Ovary (tissue), 9 donors: ENCODE data around the gene CNDP1. TPM values are rescaled to one million over a fixed set of nuclear protein-coding genes. Genes with fewer than 3 reads are reported as not detected.
"Not testable (repeated sequence)": the region's sequence is repeated elsewhere in the genome, so short reads cannot be mapped to it uniquely, and the experiment has no call there.

ENCODE experiments used
- DNase-seq, 5 donors: peaks; one replicate each; pipeline ENCODE4 v3.0.0-alpha.2; 2019 to 2020
- H3K27ac ChIP-seq, 2 donors: fragments of 200-600 bp; one replicate each; pipeline versions ENCODE4 v1.5.1 to v1.8.0; 2019 to 2022
- H3K27me3 ChIP-seq: fragments of 200-600 bp; one replicate; pipeline ENCODE4 v1.8.0; 2022
- H3K36me3 ChIP-seq: fragments of 200-600 bp; sonication (generic); one replicate; pipeline ENCODE4 v1.5.1; 2019
- H3K4me1 ChIP-seq: one replicate; pipeline ENCODE4 v1.8.1; 2013; ENCODE audit warnings: mild to moderate bottlenecking, moderate library complexity; ENCODE audit not compliant: insufficient read depth
- H3K4me3 ChIP-seq: fragments of 200-600 bp; sonication (generic); one replicate; pipeline ENCODE4 v1.5.1; 2017
- H3K9me3 ChIP-seq, 2 donors: fragments of 200-600 bp in 1 of 2; sonication (generic) in 1 of 2; one replicate each; pipeline versions ENCODE4 v1.5.1 to v1.8.1; 2013 to 2019; ENCODE audit warnings: mild to moderate bottlenecking in 1 of 2, moderate library complexity in 1 of 2
- EP300 ChIP-seq: sonication (generic); formaldehyde crosslinking; IDR thresholded peaks from one replicate; pipeline ENCODE4 v1.6.1; 2017; ENCODE audit warnings: antibody characterized with exemption
- POLR2A ChIP-seq: fragments of 450-650 bp; IDR thresholded peaks from one replicate; pipeline ENCODE4 v1.6.1; 2017; ENCODE audit warnings: antibody characterized with exemption, mild to moderate bottlenecking, moderate library complexity
- WGBS, 3 donors: extraction: QIAGEN DNeasy Blood & Tissue Kit in 1 of 3; methylation state at CpG; one replicate each; pipeline versions ENCODE4 v1.1.5 to v1.1.7; 2013 to 2017; 5-methylcytosine and 5-hydroxymethylcytosine counted together
- intact Hi-C, 4 donors: fragments of 100-400 bp; cut with DNase I; formaldehyde crosslinking; loops; one replicate each; pipeline versions ENCODE4 v1.11.0 to v1.15.1; 2022 to 2023
- polyA plus RNA-seq, 2 donors: library from polyadenylated mRNA; stranded (reverse); fragments of 200-250 nt in 1 of 2; fragments of 350-450 nt in 1 of 2; fragmentation: Illumina TruSeq in 1 of 2; extraction: RNeasy Lipid Tissue Mini Kit (QIAGEN cat#74804) in 1 of 2; gene quantifications; one replicate each; pipeline ENCODE4 v1.2.3, GENCODE V29; 2013 to 2014
- total RNA-seq, 7 donors: library from RNA; depleted of rRNA in 2 of 7; stranded (reverse); fragments of >200 nt in 2 of 7; fragmentation: NEBNext Ultra II Directional in 3 of 7; extraction: Animal tissue kit (Norgen Biotek cat#: 25700) in 3 of 7; gene quantifications; one replicate each; pipeline versions ENCODE4 v1.1.0 to v1.2.4, GENCODE V29; 2016 to 2023
- TF ChIP-seq, protein P1 (sequence below), 3 donors: fragments of 450-650 bp in 2 of 3; fragments of 200-600 bp in 1 of 3; IDR thresholded peaks; one replicate each; pipeline versions ENCODE4 v1.5.1 to v1.8.0; 2016 to 2022; ENCODE audit warnings: antibody characterized with exemption in 3 of 3, mild to moderate bottlenecking in 1 of 3
- donor health status: DM: no; HTN: no; CAD: no; lungs with moderate emphysema.
- donor health status: DM: no; HTN: no; CAD: no.
- donor health status: Bipolar disorder and iron deficiency.
- donor health status: DM: yes; HTN: yes; CAD: no.
- donor health status: DM: no; HTN: no; CAD: no.
- donor health status: DM: yes; HTN: yes; CAD: no.

CNDP1 gene
- total and polyA plus RNA-seq, 9 donors = 0.02 to 0.35 (median 0.15) TPM; not detected in 3

DNA sequence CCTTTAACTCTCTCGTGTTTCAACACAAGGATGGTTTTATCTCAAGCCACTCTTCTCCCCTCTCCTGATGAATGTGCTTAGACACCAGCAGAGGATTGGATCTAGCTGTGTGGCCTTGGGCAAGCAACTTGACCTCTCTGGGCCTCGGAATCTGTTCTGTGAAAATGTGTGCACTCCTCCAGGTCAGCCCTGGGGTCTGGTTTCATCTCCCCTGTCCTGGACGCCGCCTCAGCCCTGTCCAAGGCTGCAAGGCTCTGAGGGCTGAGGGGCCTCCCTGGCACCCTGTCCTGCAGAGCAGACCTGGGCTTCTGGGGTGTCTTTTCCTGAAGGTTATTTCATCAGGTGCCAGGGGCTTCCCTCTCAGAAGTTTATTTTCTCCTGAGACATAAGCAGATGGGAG is 28.5 kb downstream of the CNDP1 start:
- H3K27me3 ChIP-seq = no peaks in the 10 kb centered on the region
- no peak overlapping the region for H3K4me3 ChIP-seq
- intact Hi-C loops = no loop called here
- DNase-seq = no peak
- H3K27ac ChIP-seq = no peak overlapping the region
- TF ChIP-seq EP300 (no peak), POLR2A (no peak)
- TF ChIP-seq, protein P1, sequence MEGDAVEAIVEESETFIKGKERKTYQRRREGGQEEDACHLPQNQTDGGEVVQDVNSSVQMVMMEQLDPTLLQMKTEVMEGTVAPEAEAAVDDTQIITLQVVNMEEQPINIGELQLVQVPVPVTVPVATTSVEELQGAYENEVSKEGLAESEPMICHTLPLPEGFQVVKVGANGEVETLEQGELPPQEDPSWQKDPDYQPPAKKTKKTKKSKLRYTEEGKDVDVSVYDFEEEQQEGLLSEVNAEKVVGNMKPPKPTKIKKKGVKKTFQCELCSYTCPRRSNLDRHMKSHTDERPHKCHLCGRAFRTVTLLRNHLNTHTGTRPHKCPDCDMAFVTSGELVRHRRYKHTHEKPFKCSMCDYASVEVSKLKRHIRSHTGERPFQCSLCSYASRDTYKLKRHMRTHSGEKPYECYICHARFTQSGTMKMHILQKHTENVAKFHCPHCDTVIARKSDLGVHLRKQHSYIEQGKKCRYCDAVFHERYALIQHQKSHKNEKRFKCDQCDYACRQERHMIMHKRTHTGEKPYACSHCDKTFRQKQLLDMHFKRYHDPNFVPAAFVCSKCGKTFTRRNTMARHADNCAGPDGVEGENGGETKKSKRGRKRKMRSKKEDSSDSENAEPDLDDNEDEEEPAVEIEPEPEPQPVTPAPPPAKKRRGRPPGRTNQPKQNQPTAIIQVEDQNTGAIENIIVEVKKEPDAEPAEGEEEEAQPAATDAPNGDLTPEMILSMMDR (IDR thresholded peaks at IDR 0.05) = no peak
- H3K4me1 ChIP-seq = no peaks in the 10 kb centered on the region
- no peaks in the 10 kb centered on the region for H3K36me3 ChIP-seq
- no peaks in the 10 kb centered on the region for H3K9me3 ChIP-seq
- 49 to 72% (median 61%) methylated on average over 4 of the region's 4 CpGs for WGBS, 3 donors

DNA sequence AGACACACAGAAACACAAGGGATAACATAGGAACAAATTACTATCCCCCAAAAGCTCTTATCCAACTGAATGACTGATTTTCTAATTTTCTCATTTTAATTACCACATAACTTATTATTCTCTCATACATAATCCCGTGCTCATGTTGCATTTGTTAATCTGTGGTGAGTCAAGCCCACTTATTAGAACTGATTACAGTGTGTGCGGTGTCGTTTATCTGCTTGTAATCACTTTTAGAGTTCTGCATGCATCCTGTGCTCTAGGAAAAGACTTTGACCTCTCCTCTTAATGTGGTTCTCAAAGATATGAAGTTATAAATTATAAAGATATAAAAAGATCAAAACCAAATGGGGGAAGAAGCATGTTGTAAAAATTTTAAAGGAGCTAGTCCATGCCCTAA is 29.7 kb downstream of the CNDP1 start:
- Histone ChIP-seq H3K27ac (no peak overlapping the region), H3K9me3 (no peaks in the 10 kb centered on the region), H3K4me1 (no peaks in the 10 kb centered on the region), H3K36me3 (no peaks in the 10 kb centered on the region), H3K27me3 (no peaks in the 10 kb centered on the region), H3K4me3 (no peak overlapping the region)
- TF ChIP-seq, protein P1 (IDR thresholded peaks at IDR 0.05) = no peak
- TF ChIP-seq EP300 (no peak), POLR2A (no peak)
- intact Hi-C loops = no loop called here
- DNase-seq = no peak
- 28 to 39% (median 31%) methylated on average over 3 of the region's 3 CpGs for WGBS, 3 donors

DNA sequence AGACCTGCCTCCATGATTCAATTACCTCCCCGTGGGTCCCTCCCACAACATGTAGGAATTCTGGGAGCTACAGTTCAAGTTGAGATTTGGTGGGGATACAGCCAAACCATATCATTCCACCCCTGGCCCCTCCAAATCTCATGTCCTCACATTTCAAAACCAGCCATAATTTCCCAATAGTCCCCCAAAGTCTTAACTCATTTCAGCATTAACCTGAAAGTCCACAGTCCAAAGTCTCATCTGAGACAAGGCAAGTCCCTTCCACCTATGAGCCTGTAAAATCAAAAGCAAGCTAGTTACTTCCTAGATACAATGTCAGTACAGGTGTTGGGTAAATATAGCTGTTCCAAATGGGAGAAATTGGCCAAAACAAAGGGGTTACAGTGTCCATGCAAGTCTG is 30.9 kb downstream of the CNDP1 start:
- H3K4me1 ChIP-seq, H3K27ac ChIP-seq, H3K36me3 ChIP-seq, H3K27me3 ChIP-seq, DNase-seq, intact Hi-C loops, H3K9me3 ChIP-seq, H3K4me3 ChIP-seq: not testable (repeated sequence)
- 83 to 96% (median 88%) methylated on average over 1 of the region's 1 CpG for WGBS, 3 donors

DNA sequence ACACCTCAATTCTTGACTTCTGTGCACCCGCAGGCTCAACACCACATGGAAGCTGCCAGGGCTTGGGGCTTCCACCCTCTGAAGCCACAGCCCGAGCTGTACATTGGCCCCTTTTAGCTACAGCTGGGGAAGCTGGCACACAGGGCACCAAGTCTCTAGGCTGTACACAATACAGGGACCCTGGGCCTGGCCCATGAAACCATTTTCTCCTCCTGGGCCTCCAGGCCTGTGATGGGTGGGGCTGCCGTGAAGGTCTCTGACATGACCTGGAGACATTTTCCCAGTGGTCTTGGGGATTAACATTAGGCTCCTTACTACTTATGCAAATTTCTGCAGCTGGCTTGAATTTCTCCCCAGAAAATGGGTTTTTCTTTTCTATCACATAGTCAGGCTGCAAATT is 31.7 kb downstream of the CNDP1 start:
- DNase-seq, H3K4me3 ChIP-seq, H3K36me3 ChIP-seq, H3K4me1 ChIP-seq, intact Hi-C loops, H3K9me3 ChIP-seq, H3K27ac ChIP-seq, H3K27me3 ChIP-seq: not testable (repeated sequence)
- WGBS, 3 donors = 65 to 93% (median 93%) methylated on average over 3 of the region's 3 CpGs

DNA sequence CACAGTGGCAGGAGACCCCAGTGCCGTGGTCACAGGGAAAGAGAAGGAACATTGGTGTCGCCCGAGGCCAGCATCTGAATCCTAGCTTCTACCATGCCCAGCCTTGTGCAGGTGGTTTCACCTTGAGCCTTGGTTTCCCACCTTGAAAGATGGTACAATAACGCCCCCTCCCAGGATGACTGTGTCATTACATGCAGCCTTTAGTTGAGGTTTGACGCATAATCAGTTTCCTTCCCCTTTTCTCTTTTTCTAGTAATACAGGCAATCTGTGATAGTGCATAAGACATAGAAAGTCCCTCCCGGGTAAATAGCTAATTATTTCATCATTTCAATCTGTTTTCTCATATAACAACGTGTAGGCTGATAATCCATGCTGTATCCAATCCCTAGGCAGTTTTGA is 33.5 kb downstream of the CNDP1 start:
- Histone ChIP-seq H3K4me1 (no peaks in the 10 kb centered on the region), H3K27me3 (no peaks in the 10 kb centered on the region), H3K9me3 (no peaks in the 10 kb centered on the region), H3K27ac (no peak overlapping the region), H3K36me3 (no peaks in the 10 kb centered on the region), H3K4me3 (no peak overlapping the region)
- intact Hi-C loops = no loop called here
- 66 to 68% (median 67%) methylated on average over 7 of the region's 7 CpGs for WGBS, 3 donors
- no peak for TF ChIP-seq POLR2A
- TF ChIP-seq, protein P1 (IDR thresholded peaks at IDR 0.05) = no peak
- no peak for TF ChIP-seq EP300
- no peak for DNase-seq

DNA sequence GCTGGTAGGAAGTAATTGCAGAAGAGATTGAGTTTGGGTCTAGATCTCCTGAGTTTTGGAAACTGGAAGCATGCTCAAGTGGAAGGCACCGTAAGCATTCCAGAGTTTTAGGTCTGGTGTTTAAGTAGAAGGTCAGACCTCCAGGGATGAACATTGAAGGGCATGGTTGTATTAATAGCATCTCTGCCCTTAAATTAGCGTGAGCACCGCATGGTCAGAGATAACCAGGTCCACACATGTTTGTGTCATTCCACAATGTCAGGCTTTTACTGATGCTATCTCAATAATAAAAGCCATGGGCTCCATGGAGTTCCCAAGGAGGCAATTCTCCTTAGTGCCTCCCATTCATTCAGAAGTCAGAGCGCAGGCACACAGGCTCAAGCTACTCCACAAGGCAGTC is 35.1 kb downstream of the CNDP1 start:
- no peaks in the 10 kb centered on the region for H3K27me3 ChIP-seq
- no peaks in the 10 kb centered on the region for H3K9me3 ChIP-seq
- no peak for DNase-seq
- H3K36me3 ChIP-seq = no peaks in the 10 kb centered on the region
- H3K4me1 ChIP-seq = no peaks in the 10 kb centered on the region
- no peak overlapping the region for H3K27ac ChIP-seq
- intact Hi-C loops = no loop called here
- H3K4me3 ChIP-seq = no peak overlapping the region
- WGBS, 3 donors = 77 to 85% (median 81%) methylated on average over 4 of the region's 4 CpGs
- TF ChIP-seq POLR2A = no peak
- TF ChIP-seq, protein P1 (IDR thresholded peaks at IDR 0.05) = no peak
- TF ChIP-seq EP300 = no peak
